Mammary epithelial cell (primary cell): Measurements from ENCODE around the gene KRT76.

Experiments
- CTCF ChIP-seq, 2 donors: IDR thresholded peaks in 1 of 2; conservative IDR thresholded peaks in 1 of 2; 2 replicates each; pipeline ENCODE4 v1.5.1; 2011 to 2012; ENCODE audit warnings: inconsistent platforms in 2 of 2, low read length in 2 of 2, mild to moderate bottlenecking in 2 of 2, control low read depth in 1 of 2, low read depth in 1 of 2; ENCODE audit not compliant: insufficient read depth in 1 of 2; ENCODE audit errors: extremely low read depth in 1 of 2
- EZH2 ChIP-seq: IDR thresholded peaks from 2 replicates; pipeline ENCODE4 v1.6.1; 2012; ENCODE audit warnings: low read length, inconsistent platforms, borderline replicate concordance

- TF ChIP-seq EZH2 (no peak), CTCF (conservative IDR thresholded peaks at IDR 0.05 in 1 of 2, IDR thresholded peaks at IDR 0.05 in 1 of 2; ENCODE audit: extremely low read depth in 1 of 2, insufficient read depth in 1 of 2, low read depth in 1 of 2, low read length in 2 of 2) (no peak)
These were observed 11.4 kb downstream of the KRT76 start for GRCh38 chr12:52765702-52766101.
